ENCODE measurements around the gene CMC2.

DNA sequence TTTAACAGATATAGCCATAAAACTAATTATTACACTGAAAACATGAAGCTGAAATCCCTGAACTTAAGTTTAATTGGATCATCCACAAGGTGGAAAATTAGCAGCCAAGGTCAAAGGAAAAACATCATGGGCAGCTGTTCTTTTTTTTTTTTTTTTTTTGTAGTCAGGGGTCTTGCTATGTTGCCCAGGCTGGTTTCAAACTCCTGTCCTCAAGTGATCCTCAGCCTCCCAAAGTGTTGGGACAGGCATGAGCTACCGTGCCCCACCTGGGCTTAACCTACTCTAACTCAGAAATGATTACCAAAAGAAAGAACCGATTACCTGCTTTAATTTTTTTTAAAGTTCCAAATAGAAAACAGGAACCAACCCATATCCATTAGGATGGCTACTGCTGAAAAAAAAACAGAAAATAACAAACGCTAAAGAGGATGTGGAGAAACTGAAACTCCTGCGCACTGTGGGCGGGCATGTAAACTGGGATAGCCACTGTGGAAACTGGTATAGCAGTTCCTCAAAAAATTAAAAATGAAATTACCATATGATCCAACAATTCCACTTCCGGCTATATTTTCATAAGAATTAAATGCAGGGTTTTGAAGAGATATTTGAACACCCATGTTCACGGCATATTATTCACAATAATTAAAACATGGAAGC is 8.6 kb downstream of the CMC2 start:
- TF ChIP-seq, protein P1, sequence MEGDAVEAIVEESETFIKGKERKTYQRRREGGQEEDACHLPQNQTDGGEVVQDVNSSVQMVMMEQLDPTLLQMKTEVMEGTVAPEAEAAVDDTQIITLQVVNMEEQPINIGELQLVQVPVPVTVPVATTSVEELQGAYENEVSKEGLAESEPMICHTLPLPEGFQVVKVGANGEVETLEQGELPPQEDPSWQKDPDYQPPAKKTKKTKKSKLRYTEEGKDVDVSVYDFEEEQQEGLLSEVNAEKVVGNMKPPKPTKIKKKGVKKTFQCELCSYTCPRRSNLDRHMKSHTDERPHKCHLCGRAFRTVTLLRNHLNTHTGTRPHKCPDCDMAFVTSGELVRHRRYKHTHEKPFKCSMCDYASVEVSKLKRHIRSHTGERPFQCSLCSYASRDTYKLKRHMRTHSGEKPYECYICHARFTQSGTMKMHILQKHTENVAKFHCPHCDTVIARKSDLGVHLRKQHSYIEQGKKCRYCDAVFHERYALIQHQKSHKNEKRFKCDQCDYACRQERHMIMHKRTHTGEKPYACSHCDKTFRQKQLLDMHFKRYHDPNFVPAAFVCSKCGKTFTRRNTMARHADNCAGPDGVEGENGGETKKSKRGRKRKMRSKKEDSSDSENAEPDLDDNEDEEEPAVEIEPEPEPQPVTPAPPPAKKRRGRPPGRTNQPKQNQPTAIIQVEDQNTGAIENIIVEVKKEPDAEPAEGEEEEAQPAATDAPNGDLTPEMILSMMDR (IDR thresholded peaks at IDR 0.05; ENCODE audit: low read depth, low read length, poor library complexity, severe bottlenecking): no peak
- TF ChIP-seq EZH2phosphoT487 (IDR thresholded peaks at IDR 0.05; ENCODE audit: borderline replicate concordance, low read length): no peak
